AG10803 (cell line): ENCODE data around the gene MRGPRX3.
A peak's percentile ranks its signal among the peaks of the same experiment; 100 is the strongest.

Experiments used
- DNase-seq: peaks from one replicate; pipeline ENCODE4 v3.0.0; 2010; ENCODE audit warnings: low read depth
- H3K4me3 ChIP-seq: 2 replicates; pipeline ENCODE4 v1.5.1; 2011; ENCODE audit warnings: mild to moderate bottlenecking, low read length, control low read depth
- TF ChIP-seq, protein P1 (sequence below): conservative IDR thresholded peaks from 2 replicates; pipeline ENCODE4 v1.5.1; 2011; ENCODE audit warnings: mild to moderate bottlenecking, low read length, control low read depth, inconsistent platforms

Gene MRGPRX3

DNA sequence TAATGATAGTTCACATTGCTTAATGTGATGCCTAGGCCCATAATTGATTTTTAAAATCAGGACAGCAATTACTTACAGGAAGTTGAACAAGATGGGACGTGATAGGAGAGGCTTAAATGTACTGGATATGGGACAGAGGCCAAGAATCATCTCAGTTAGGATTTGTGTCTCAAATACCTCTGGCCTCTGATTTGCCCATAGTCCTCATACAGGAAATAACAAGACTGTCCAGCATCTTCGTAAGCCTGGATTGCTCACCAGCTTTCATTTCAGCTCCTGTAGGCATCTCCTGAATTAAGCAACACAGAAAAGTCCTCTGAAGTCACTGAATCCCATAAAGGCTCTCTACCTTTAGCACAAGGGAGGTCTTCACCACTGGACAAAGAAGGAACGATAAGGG, at the start of gene MRGPRX3:
Gene MRGPRX3, plus strand, starts transcription at position 231 of the 400 bp plus-strand sequence. CDS start 4,632 bp downstream, outside the sequence.
- no peak for DNase-seq
- H3K4me3 ChIP-seq, result no peak within 1 kb of the TSS
- TF ChIP-seq, protein P1, sequence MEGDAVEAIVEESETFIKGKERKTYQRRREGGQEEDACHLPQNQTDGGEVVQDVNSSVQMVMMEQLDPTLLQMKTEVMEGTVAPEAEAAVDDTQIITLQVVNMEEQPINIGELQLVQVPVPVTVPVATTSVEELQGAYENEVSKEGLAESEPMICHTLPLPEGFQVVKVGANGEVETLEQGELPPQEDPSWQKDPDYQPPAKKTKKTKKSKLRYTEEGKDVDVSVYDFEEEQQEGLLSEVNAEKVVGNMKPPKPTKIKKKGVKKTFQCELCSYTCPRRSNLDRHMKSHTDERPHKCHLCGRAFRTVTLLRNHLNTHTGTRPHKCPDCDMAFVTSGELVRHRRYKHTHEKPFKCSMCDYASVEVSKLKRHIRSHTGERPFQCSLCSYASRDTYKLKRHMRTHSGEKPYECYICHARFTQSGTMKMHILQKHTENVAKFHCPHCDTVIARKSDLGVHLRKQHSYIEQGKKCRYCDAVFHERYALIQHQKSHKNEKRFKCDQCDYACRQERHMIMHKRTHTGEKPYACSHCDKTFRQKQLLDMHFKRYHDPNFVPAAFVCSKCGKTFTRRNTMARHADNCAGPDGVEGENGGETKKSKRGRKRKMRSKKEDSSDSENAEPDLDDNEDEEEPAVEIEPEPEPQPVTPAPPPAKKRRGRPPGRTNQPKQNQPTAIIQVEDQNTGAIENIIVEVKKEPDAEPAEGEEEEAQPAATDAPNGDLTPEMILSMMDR, result no peak

DNA sequence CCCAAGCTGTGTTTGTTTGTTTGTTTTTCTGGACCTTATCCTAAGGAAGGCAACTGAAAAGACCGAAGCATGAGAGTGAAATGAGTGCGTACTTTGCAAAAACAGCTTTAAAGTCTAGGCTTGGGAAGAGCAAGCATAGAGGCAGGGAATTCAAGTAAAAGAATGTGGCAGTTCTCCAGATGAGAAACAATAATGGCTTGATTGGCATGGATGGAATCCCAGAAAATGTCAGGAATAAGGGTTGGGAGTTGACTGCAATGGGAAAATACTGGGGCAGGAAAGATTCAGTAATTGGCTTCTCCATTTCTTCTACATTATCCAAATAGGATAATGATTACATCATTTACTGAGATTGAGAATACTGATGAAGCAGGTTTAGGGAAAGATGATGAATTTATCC, 44.0 kb upstream of the MRGPRX3 start:
- peak; percentile 6 for DNase-seq
- TF ChIP-seq, protein P1, result no peak
- H3K4me3 ChIP-seq, result no peak overlapping the region

DNA sequence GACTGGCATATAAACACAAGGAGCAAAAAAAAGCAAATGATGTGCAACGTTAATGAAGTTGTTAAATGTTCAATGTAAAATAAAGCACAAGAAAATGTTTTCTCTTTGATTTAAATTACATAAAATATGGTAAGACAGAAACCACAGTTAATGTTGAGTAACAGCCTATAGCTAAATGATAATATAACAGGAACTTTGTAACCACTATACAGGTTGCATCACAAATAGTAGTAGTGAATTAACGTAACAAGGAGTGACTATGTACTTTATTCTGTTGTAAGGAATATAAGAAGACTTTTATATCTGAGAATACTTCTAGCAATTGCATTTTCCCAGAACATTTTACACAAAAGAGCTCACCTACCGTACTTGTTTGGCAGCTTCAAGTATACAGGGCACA, 43.4 kb upstream of the MRGPRX3 start:
- TF ChIP-seq, protein P1, result no peak
- DNase-seq, result no peak
- H3K4me3 ChIP-seq, result no peak overlapping the region

DNA sequence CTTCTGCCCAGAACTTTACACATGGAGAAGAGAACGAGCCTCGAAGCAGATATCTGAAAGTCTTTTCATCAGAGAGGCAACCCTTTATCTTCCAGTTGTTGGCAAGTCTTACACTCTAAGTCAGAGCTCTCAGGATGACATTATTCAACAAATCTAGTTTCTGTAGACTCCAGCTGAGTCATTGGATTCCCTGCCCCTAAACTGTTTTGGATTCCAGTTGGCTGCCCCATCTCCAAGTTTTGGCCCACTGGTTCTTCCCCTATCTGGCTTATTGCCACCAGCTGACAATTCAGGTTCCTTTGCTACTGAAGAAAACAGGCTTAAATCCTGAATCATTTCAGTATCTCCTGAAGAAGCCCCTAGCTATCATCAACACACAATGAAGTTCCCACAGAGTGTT, 40.6 kb upstream of the MRGPRX3 start:
- peak; percentile 6 for DNase-seq
- no peak overlapping the region for H3K4me3 ChIP-seq
- TF ChIP-seq, protein P1, result no peak

DNA sequence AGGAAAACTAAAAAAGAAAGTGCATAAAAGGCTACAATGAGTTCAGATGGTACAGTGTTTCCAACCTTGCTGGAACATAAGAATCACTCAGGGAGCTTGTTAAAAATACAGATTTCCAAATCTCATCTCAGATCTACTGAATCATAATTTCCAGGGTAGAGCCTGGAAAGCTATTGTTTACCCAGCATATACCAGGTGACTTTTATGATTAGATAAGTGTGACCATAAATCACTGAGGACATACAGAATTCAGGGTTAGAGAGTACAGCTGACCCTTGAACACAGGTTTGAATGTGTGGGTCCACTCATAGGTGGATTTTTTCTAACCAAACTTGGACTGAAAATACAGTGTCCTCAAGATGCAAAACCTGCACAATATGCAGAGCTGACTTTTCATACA, 38.4 kb upstream of the MRGPRX3 start:
- TF ChIP-seq, protein P1, result no peak
- no peak for DNase-seq
- H3K4me3 ChIP-seq, result no peak overlapping the region

DNA sequence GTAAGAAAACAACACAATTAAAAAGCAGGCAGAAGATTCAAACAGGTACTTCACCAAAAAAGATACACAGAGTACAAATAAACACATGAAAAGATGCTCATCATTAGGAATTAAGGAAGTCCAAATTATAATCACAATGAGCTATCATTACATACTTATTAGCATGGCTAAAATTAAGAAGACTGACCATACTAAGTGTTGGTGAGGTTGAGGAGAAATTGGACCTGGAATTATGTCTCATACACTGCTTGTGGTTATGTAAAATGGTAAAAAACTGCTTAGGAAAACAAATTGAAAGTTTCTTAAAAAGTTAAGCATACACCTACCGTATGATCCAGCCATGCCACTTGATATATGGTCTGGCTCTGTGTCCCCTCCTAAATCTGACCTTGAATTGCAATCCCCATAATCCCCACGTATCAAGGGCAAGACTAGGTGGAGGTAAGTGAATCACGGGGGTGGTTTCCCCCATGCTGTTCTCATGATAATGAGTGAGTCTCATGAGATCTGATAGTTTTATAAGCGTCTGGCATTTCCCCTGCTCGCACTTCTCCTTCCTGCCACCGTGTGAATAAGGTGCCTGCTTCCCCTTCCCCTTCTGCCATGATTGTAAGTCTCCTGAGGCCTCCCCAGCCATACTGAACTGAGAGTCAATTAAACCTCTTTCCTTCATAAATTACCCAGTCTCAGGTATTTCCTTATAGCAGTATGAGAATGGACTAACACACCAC, 31.3 kb upstream of the MRGPRX3 start:
- no peak for DNase-seq
- no peak overlapping the region for H3K4me3 ChIP-seq
- TF ChIP-seq, protein P1, result no peak

DNA sequence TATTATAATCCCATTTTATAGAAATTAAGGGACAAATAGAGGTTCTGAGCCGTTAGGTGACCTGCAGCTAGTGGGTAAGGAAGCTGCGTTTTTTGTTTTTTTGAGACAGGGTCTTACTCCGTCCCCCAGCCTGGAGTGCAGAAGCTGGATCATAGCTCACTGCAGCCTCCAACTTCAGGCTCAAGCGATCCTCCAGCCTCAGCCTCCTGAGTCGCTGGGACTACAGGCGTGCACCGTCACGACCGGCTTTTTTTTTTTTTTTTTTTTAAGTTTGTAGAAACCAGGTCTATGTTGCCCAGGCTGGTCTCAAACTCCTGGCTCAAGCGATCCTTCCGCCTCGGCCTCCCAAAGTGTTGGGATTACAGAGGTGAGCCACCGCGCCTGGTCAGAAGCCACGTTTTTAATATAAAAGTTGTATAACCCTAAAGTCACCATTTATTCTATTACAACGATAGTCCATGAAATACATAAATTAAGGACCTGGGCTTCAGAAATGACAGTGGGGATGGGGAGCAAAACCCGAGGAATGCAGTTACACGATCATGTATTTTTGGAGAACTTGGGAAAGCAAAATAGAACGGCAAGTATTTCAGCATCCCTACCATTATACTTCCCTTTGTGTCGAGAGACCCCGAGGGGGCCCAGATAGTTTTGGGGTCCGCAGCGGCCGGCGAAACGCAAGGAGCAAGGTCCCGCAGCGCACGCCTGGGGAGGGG, 27.1 kb upstream of the MRGPRX3 start:
- peak overlapping the region; percentile 94 for H3K4me3 ChIP-seq
- TF ChIP-seq, protein P1, result no peak
- no peak for DNase-seq
